Lower leg skin (tissue), 3 donors: ENCODE results near the gene PSMD4.

Experiments
- CTCF ChIP-seq, 3 donors: fragments of 450-650 bp; IDR thresholded peaks; one replicate each; pipeline ENCODE4 v1.5.1; 2016; ENCODE audit warnings: antibody characterized with exemption in 3 of 3, mild to moderate bottlenecking in 3 of 3, moderate library complexity in 2 of 3
- POLR2A ChIP-seq, 2 donors: fragments of 450-650 bp; IDR thresholded peaks; one replicate each; pipeline ENCODE4 v1.6.1; 2016 to 2017; ENCODE audit warnings: antibody characterized with exemption in 2 of 2, mild to moderate bottlenecking in 1 of 2, moderate library complexity in 1 of 2

- TF ChIP-seq POLR2A (IDR thresholded peaks at IDR 0.05) (no peak), CTCF (IDR thresholded peaks at IDR 0.05) (no peak)
Observed at GRCh38 chr1:151289080-151289935, 34.8 kb downstream of the PSMD4 start.
